MCF 10A (cell line): ENCODE results near the gene ZNF615. TPM values are rescaled to one million over a fixed set of nuclear protein-coding genes. Genes with fewer than 3 reads are reported as not detected.
"Not testable (repeated sequence)": the region's sequence is repeated elsewhere in the genome, so short reads cannot be mapped to it uniquely, and the experiment has no call there.

Experiments used
- BruUV-seq: library from RNA; stranded (reverse); fragments of 400-500 nt; replicated peaks from 2 replicates; lab custom pipeline; 2021; lab: Mats Ljungman, UMichigan
- CTCF ChIA-PET: fragments of 300-600 bp; sonication (Branson Sonifier 250); formaldehyde crosslinking; extraction: SDS; loops from one replicate; lab custom pipeline; 2021; ENCODE audit warnings: antibody characterized with exemption, inconsistent platforms; lab: Yijun Ruan, JAX
- POLR2A ChIA-PET: fragments of 300-600, 350-650 bp; sonication (Branson Sonifier 250); formaldehyde crosslinking; extraction: SDS; loops from one replicate; lab custom pipeline; 2020; ENCODE audit warnings: antibody characterized with exemption, inconsistent platforms; lab: Yijun Ruan, JAX
- DNase-seq: peaks from one replicate; pipeline ENCODE4 v3.0.0-alpha.2; 2018; ENCODE audit not compliant: unreplicated experiment
- H3K27ac Mint-ChIP-seq: one replicate; pipeline ENCODE4 v1.8.0; 2022; ENCODE audit warnings: mild to moderate bottlenecking, low read depth, mixed read lengths; ENCODE audit not compliant: unreplicated experiment
- H3K27me3 Mint-ChIP-seq: one replicate; pipeline ENCODE4 v1.8.0; 2022; ENCODE audit warnings: mixed read lengths; ENCODE audit not compliant: insufficient read depth, unreplicated experiment
- H3K36me3 Mint-ChIP-seq: one replicate; pipeline ENCODE4 v1.8.0; 2022; ENCODE audit warnings: mild to moderate bottlenecking, moderate library complexity, mixed read lengths; ENCODE audit not compliant: insufficient read depth, unreplicated experiment
- H3K4me1 Mint-ChIP-seq: one replicate; pipeline ENCODE4 v1.8.0; 2022; ENCODE audit warnings: mixed read lengths; ENCODE audit not compliant: insufficient read depth, unreplicated experiment
- H3K4me3 Mint-ChIP-seq: one replicate; pipeline ENCODE4 v1.8.0; 2022; ENCODE audit warnings: mild to moderate bottlenecking, moderate library complexity, mixed read lengths; ENCODE audit not compliant: unreplicated experiment
- H3K9me3 Mint-ChIP-seq: one replicate; pipeline ENCODE4 v1.8.0; 2022; ENCODE audit warnings: mixed read lengths; ENCODE audit not compliant: unreplicated experiment
- CTCF ChIP-seq: fragments of 200-600 bp; IDR thresholded peaks from one replicate; pipeline ENCODE4 v1.8.0; 2022; ENCODE audit warnings: antibody characterized with exemption, mild to moderate bottlenecking; ENCODE audit not compliant: unreplicated experiment
- intact Hi-C: fragments of 100-400 bp; cut with micrococcal nuclease; formaldehyde crosslinking; loops from 2 replicates; pipeline ENCODE4 v1.14.1; 2022
- total RNA-seq: library from RNA; stranded (reverse); gene quantifications from 2 replicates; pipeline ENCODE4 v1.2.3, GENCODE V29; 2022

The ZNF615 gene
- total RNA-seq, 1 experiment from 2014 or later: 7.3 TPM

GRCh38 chr19:52024478-52024877 lies 16.5 kb upstream of the ZNF615 start:
- POLR2A ChIA-PET, DNase-seq, CTCF ChIA-PET, H3K4me3 Mint-ChIP-seq, H3K27ac Mint-ChIP-seq, H3K27me3 Mint-ChIP-seq, intact Hi-C loops, BruUV-seq: not testable (repeated sequence)
- Mint-ChIP-seq H3K9me3 (peaks cover 23% of the 10 kb centered on the region), H3K4me1 (peaks cover 13% of the 10 kb centered on the region), H3K36me3 (peaks cover 74% of the 10 kb centered on the region)

DNA sequence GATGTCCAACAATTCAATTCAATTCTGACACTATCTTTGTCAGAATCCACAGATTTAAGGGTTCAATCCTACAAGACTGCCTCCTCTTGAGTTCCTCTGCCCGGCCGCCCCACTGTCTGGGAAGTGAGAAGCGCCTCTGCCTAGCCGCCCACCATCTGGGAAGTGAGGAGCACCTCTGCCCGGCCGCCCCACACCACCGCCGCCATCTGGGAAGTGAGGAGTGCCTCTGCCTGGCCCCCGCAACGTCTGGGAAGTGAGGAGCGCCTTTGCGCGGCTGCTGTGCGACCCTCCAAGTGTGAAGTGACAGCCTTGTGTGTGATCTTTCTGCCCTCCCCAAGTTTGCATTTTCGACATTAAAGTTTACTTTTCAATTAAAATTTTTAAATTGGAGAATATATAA lies 14.2 kb upstream of the ZNF615 start:
- H3K4me1 Mint-ChIP-seq: peaks cover 5% of the 10 kb centered on the region
- no peak for DNase-seq
- CTCF ChIA-PET: interaction anchor here (0.6 kb wide), 1 partner anchor 201 kb away, joined by 4 read pairs; no protein-coding TSS in a partner anchor
- no peak for TF ChIP-seq CTCF
- peaks cover 23% of the 10 kb centered on the region for H3K9me3 Mint-ChIP-seq
- H3K27ac Mint-ChIP-seq: no peak overlapping the region
- H3K4me3 Mint-ChIP-seq: no peak overlapping the region
- peaks cover 97% of the 10 kb centered on the region for H3K36me3 Mint-ChIP-seq
- H3K27me3 Mint-ChIP-seq: no peaks in the 10 kb centered on the region
- intact Hi-C loops: no loop called here
- POLR2A ChIA-PET: no interaction called here
- no TSS peak for BruUV-seq

- no peak for TF ChIP-seq CTCF
- peaks cover 99% of the 10 kb centered on the region for H3K36me3 Mint-ChIP-seq
- no peaks in the 10 kb centered on the region for H3K27me3 Mint-ChIP-seq
- POLR2A ChIA-PET: interaction anchor here (0.7 kb wide), 1 partner anchor 184 kb away, joined by 5 read pairs; no protein-coding TSS in a partner anchor
- no peak overlapping the region for H3K4me3 Mint-ChIP-seq
- CTCF ChIA-PET: interaction anchor here (0.6 to 0.7 kb wide), 2 partner anchors 12 to 675 kb away, joined by 3 to 5 read pairs; no protein-coding TSS in a partner anchor
- no TSS peak for BruUV-seq
- peaks cover 24% of the 10 kb centered on the region for H3K9me3 Mint-ChIP-seq
- intact Hi-C loops: no loop called here
- H3K4me1 Mint-ChIP-seq: no peaks in the 10 kb centered on the region
- H3K27ac Mint-ChIP-seq: no peak overlapping the region
- no peak for DNase-seq
Measured at GRCh38 chr19:52020506-52020905, 12.5 kb upstream of the ZNF615 start.

GRCh38 chr19:52010674-52011073 lies 2.7 kb upstream of the ZNF615 start:
- CTCF ChIA-PET: interaction anchor here (0.6 kb wide), 1 partner anchor 754 kb away, joined by 3 read pairs; no protein-coding TSS in a partner anchor

More at GRCh38 chr19:52010674-52011073, 2.7 kb upstream of the ZNF615 start:
- POLR2A ChIA-PET: no interaction called here
- intact Hi-C loops: no loop called here
- peaks cover 12% of the 10 kb centered on the region for H3K9me3 Mint-ChIP-seq
- DNase-seq: no peak
- H3K27me3 Mint-ChIP-seq: no peaks in the 10 kb centered on the region
- peaks cover 8% of the 10 kb centered on the region for H3K4me1 Mint-ChIP-seq
- no peak for TF ChIP-seq CTCF
- H3K4me3 Mint-ChIP-seq: no peak overlapping the region
- peaks cover 29% of the 10 kb centered on the region for H3K36me3 Mint-ChIP-seq
- H3K27ac Mint-ChIP-seq: no peak overlapping the region
- no TSS peak for BruUV-seq
